ENCODE data around the gene CNPY2.

- TF ChIP-seq CTCF (conservative IDR thresholded peaks at IDR 0.05 in 1 of 2, IDR thresholded peaks at IDR 0.05 in 1 of 2; ENCODE audit: extremely low read depth in 1 of 2, insufficient read depth in 1 of 2, low read depth in 1 of 2, low read length in 2 of 2), result no peak
- TF ChIP-seq EZH2 (IDR thresholded peaks at IDR 0.05; ENCODE audit: borderline replicate concordance, low read length), result no peak
Observed at GRCh38 chr12:56274299-56274698, 41.5 kb downstream of the CNPY2 start.

Data from mammary epithelial cell (primary cell).